Measurements from ENCODE around the gene RPTOR.
"Not testable (repeated sequence)": the region's sequence is repeated elsewhere in the genome, so short reads cannot be mapped to it uniquely, and the experiment has no call there.

The RPTOR gene

DNA sequence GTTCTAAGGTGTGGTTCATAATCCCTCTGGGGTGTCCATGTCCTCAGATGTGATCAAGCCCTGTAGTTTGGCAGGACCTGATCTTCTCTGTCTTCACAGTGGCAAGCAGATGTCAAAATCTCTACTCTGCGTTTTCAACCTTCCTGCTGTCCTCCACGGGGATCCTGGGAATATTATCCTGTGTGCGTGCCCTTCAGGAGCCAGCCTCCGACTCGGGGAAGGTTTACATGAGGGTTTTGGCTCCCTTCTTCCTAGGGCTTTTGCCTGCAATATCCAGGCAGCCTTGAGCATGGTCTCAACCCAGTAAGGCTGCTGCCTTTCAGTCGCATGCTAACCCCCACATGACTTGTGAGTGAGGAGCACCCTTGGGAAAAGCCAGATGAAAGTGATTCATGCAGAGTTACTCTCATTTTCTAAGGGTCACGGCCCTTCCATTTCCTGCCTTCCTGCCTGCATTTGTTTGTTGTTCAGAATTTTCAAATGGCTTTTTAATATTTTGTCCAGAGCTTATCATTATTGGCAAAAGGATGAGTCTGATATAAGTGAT is 244.8 kb downstream of the RPTOR start:
- no peak for ATAC-seq (replicated peaks; ENCODE audit: extremely low read depth, poor library complexity, severe bottlenecking)
- H3K4me1 Mint-ChIP-seq: peaks cover 63% of the 10 kb centered on the region
- H3K4me3 Mint-ChIP-seq: peak overlapping the region; percentile 75
- peak overlapping the region; percentile 91 for H3K27ac Mint-ChIP-seq (ENCODE audit: low read depth)
- H3K9me3 Mint-ChIP-seq: peaks cover 6% of the 10 kb centered on the region
- no peak for DNase-seq (ENCODE audit: low spot score in 2 of 2)
- no peaks in the 10 kb centered on the region for H3K27me3 Mint-ChIP-seq
- H3K36me3 Mint-ChIP-seq (ENCODE audit: insufficient read depth): peaks cover 13% of the 10 kb centered on the region

DNA sequence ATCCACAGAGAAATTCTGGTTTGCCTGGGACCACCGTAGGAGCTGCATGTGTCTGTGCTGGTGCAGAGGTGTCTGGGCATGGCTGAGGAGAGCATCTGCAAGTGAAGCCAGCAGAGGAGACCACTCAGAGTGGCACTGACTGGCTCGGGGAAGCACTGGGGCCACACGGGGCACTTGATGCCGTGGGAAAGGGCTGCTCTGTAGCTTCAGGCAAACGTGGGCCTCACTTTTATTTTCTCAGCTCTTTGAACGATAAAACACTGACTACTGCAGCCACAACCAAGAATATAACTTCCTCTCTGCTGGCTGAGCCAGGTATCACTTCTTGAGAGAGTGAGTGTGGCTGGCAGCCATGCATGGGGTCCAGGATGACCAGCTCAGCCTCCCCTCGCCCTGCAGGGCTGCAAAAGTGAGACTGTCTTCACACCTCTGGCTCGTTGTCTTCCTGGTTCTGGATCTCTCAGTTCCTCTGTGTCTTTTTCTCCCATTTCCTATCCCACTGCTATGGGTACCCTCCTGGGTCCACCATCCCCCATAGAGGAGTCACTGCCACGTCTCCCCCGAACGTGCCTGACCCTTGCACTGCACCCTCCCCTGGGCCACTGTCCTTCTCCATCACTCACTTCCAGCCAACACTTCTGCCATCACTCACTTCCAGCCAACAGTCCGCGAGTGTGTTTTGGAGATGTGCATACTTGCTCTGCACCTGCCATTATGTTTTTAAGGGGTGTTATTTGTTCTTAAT is 245.6 kb downstream of the RPTOR start:
- H3K27ac Mint-ChIP-seq (ENCODE audit: low read depth): peak overlapping the region; percentile 91
- H3K36me3 Mint-ChIP-seq (ENCODE audit: insufficient read depth): peaks cover 19% of the 10 kb centered on the region
- peaks cover 6% of the 10 kb centered on the region for H3K9me3 Mint-ChIP-seq
- ATAC-seq (replicated peaks; ENCODE audit: extremely low read depth, poor library complexity, severe bottlenecking): peak; percentile 71
- H3K27me3 Mint-ChIP-seq: no peaks in the 10 kb centered on the region
- peaks cover 63% of the 10 kb centered on the region for H3K4me1 Mint-ChIP-seq
- peak overlapping the region; percentile 75 for H3K4me3 Mint-ChIP-seq
- DNase-seq (ENCODE audit: low spot score in 2 of 2): no peak

DNA sequence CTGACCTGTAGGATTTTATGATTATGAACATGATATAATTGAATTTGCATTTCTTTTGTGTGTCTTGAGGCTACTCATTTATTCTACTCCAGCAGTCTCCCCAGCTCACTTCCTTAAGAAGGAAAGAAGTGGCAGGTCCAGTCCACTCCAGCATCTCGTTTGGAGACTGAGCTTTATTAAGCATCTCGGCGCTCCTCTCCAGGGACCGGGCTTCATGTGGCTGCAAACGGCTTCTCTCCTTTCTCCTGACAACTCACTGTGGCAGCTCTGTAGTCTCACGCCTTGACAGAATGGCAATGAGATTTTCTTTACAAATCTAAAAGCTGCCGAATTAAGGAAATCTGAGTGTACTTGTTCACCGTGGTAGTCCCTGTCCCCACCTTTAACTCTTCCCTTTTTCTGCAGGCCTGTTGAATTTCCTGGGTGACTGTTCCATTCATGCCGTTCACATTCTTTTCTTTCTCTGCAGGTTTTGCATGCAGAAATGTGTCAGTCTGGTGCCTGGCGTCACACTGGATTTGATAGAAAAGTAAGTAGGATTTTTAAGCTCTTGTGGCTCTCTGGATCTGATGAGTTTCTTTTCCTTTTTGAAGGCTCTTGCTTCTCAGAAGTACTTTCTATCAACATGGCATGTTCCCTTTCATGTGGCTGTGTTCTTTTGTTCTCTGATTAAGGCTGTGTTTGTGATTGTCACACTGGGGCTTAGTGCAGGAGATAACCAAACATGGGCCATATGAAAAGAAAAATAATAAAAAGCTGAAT is 246.5 kb downstream of the RPTOR start:
- peaks cover 63% of the 10 kb centered on the region for H3K4me1 Mint-ChIP-seq
- H3K36me3 Mint-ChIP-seq (ENCODE audit: insufficient read depth): peaks cover 22% of the 10 kb centered on the region
- H3K9me3 Mint-ChIP-seq: peaks cover 6% of the 10 kb centered on the region
- ATAC-seq (replicated peaks; ENCODE audit: extremely low read depth, poor library complexity, severe bottlenecking): no peak
- no peaks in the 10 kb centered on the region for H3K27me3 Mint-ChIP-seq
- peak overlapping the region; percentile 75 for H3K4me3 Mint-ChIP-seq
- no peak for DNase-seq (ENCODE audit: low spot score in 2 of 2)
- H3K27ac Mint-ChIP-seq (ENCODE audit: low read depth): peak overlapping the region; percentile 91

DNA sequence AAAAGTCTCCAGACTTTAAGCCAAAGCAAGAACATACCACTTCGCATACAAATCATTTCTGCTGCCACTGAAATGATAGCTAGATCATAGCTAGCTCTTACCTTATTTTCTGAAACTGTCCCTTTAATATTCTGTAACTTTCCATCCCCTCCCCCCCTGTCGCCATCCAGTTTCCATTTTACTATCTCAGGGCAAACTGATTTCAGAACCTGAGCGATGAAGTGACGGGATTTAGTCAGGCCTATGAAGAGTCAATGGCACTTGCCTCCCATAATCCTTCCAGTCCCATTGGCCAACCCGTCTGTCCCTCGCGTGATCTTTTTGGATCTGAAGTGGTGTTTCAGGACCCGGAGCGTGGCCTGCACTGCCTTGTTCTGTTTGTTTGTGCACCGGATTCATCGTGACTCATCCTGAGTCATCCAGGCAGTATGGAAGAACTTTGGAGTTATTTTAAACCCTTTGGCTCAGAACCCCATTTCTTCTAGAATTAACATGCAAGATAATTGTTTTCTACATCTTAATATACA is 247.2 kb downstream of the RPTOR start:
- Mint-ChIP-seq H3K27me3 (no peaks in the 10 kb centered on the region), H3K36me3 (ENCODE audit: insufficient read depth) (peaks cover 22% of the 10 kb centered on the region), H3K4me1 (peaks cover 61% of the 10 kb centered on the region), H3K9me3 (peaks cover 6% of the 10 kb centered on the region), H3K27ac (ENCODE audit: low read depth) (peak overlapping the region; percentile 91), H3K4me3 (peak overlapping the region; percentile 75)
- no peak for DNase-seq (ENCODE audit: low spot score in 2 of 2)
- ATAC-seq (replicated peaks; ENCODE audit: extremely low read depth, poor library complexity, severe bottlenecking): no peak

GRCh38 chr17:80792373-80792781 is 247.7 kb downstream of the RPTOR start:
- Mint-ChIP-seq H3K36me3 (ENCODE audit: insufficient read depth) (peaks cover 22% of the 10 kb centered on the region), H3K27me3 (no peaks in the 10 kb centered on the region), H3K9me3 (peaks cover 6% of the 10 kb centered on the region), H3K4me1 (peaks cover 56% of the 10 kb centered on the region), H3K4me3 (peak overlapping the region; percentile 75), H3K27ac (ENCODE audit: low read depth) (peak overlapping the region; percentile 91)
- DNase-seq (ENCODE audit: low spot score in 2 of 2) (no peak), ATAC-seq (replicated peaks; ENCODE audit: extremely low read depth, poor library complexity, severe bottlenecking) (no peak)

DNA sequence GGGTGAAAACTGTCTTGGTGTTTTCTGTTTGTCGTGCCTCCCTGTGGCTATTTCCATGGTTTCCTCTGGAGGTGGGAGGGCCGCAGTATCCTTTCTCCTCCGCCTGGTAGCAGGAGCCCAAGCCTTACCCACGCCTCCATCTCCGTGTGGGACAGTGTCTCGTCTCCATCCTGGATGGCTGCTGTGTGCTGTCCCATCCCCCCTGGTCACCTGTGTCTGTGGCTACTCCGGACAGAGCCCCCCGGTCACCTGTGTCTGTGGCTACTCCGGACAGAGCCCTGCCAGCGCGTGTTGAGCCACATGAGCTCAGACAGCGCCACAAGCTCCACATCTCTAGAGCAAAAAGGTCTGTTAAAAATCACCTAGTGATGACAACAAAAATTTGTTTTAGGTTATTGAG is 248.8 kb downstream of the RPTOR start:
- Mint-ChIP-seq H3K4me3 (peak overlapping the region; percentile 29), H3K27me3 (no peaks in the 10 kb centered on the region), H3K27ac (ENCODE audit: low read depth) (peak overlapping the region; percentile 23), H3K36me3 (ENCODE audit: insufficient read depth) (peaks cover 22% of the 10 kb centered on the region), H3K4me1 (peaks cover 45% of the 10 kb centered on the region), H3K9me3 (peaks cover 3% of the 10 kb centered on the region)
- ATAC-seq (replicated peaks; ENCODE audit: extremely low read depth, poor library complexity, severe bottlenecking): no peak
- no peak for DNase-seq (ENCODE audit: low spot score in 2 of 2)

DNA sequence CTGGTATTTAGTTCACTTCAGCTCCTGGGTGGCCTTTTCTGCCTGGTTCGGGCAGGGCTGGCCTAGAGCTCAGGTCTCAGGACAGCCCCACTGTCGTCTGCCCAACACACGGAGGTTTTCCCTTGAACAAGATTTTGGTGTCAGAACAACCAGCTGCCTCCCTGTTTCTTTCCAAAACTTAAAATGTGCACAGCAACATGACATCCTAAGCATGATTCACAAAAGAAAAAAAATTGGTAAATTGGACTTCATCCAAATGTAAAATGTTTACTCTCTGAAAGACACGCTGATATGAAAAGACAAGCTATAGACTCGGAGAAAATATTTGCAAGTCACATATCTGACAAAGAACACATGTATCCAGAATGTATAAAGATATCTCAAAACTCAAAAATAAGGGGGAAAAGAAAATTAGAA is 249.2 kb downstream of the RPTOR start:
- no peaks in the 10 kb centered on the region for H3K9me3 Mint-ChIP-seq
- H3K36me3 Mint-ChIP-seq (ENCODE audit: insufficient read depth): peaks cover 22% of the 10 kb centered on the region
- no peaks in the 10 kb centered on the region for H3K27me3 Mint-ChIP-seq
- H3K4me3 Mint-ChIP-seq: no peak overlapping the region
- DNase-seq (ENCODE audit: low spot score in 2 of 2): no peak
- H3K4me1 Mint-ChIP-seq: peaks cover 41% of the 10 kb centered on the region
- H3K27ac Mint-ChIP-seq (ENCODE audit: low read depth): peak overlapping the region; percentile 23
- no peak for ATAC-seq (replicated peaks; ENCODE audit: extremely low read depth, poor library complexity, severe bottlenecking)

DNA sequence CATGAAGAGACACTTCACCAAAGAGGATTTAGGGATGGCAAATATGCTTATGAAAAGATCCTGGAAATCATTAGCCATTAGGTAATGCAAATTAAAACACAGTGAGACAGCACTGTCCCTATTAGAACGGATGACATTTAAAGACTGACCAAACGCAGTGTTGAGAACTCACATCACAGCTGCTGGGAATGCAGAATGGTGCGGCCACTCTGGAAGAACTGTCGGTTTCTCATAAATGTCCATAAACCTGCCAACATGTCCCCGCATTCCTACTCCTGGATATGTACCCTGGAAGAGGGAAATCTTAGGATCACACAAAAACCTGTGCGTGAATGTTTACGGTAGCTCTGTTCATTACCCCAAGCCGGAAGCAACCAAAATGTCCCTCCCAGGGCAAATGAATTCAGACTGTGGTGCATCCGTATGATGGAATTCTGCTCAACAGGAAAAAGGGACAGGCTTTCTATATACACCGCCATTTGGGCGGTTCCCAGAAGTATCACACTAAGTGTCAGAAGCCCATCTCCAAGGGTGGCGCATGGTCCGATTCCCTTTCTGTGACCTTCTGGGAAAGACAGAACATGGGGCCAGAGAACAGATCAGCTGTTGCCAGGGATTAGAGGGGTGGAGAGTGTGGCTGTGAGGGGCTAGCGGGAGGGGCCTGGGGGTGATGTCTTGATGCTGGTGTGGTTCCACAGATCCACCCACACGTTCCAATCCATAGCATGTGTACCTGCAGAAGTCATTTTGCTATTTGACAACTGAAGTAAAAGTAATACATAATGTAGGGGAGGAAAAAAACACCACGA is 249.8 kb downstream of the RPTOR start:
- Mint-ChIP-seq H3K27me3 (no peaks in the 10 kb centered on the region), H3K9me3 (no peaks in the 10 kb centered on the region), H3K36me3 (ENCODE audit: insufficient read depth) (peaks cover 22% of the 10 kb centered on the region), H3K27ac (ENCODE audit: low read depth) (peak overlapping the region; percentile 23), H3K4me3 (no peak overlapping the region), H3K4me1 (peaks cover 35% of the 10 kb centered on the region)
- DNase-seq (ENCODE audit: low spot score in 2 of 2) (no peak), ATAC-seq (replicated peaks; ENCODE audit: extremely low read depth, poor library complexity, severe bottlenecking) (no peak)

DNA sequence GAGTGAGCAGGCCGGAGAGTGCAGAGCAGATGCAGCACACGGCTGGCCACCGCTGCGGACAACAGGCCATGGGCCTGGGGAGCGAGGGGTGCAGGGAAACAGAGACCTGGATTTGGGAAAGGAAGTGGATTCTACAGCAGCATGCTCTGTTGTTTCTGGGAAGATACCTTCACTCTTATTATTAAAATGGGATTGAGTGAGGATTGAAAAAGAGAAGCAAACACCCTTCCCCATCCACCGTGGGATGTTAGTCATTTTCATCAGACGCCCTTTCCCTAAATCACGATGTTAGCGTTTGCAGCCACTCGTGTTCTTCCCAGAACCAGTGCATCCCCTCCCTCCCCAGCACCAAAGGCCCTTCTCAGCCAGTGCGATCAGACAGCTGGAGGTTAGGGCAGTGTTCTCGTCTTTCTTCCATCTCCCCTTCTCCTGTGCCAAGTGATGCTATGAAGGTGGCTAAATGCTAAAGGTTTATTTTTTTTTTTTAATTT is 250.5 kb downstream of the RPTOR start:
- H3K9me3 Mint-ChIP-seq: no peaks in the 10 kb centered on the region
- no peak overlapping the region for H3K4me3 Mint-ChIP-seq
- H3K4me1 Mint-ChIP-seq: peaks cover 28% of the 10 kb centered on the region
- peaks cover 22% of the 10 kb centered on the region for H3K36me3 Mint-ChIP-seq (ENCODE audit: insufficient read depth)
- H3K27me3 Mint-ChIP-seq: no peaks in the 10 kb centered on the region
- ATAC-seq (replicated peaks; ENCODE audit: extremely low read depth, poor library complexity, severe bottlenecking) (no peak), DNase-seq (ENCODE audit: low spot score in 2 of 2) (no peak)
- no peak overlapping the region for H3K27ac Mint-ChIP-seq (ENCODE audit: low read depth)

DNA sequence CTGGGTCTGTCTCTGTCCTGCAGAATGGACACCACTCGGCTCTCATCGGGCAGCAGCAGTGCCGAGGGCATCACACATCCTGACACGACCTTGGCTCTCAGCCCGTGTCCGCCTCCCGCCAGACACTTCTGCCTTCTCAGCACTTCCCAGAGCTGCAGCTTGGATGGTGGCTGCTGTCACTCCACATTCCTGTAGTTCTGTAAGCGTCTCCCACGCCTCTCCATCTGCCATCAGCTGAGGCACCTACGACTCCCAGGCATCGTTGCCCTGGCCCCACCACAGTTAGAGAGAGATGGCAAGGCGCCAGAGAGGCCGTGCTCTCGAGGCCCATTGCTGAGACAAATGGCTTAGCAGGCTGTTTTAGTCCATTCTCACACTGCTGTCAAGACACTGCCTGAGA is 251.1 kb downstream of the RPTOR start:
- Mint-ChIP-seq H3K27ac (ENCODE audit: low read depth) (no peak overlapping the region), H3K36me3 (ENCODE audit: insufficient read depth) (peaks cover 17% of the 10 kb centered on the region), H3K9me3 (no peaks in the 10 kb centered on the region), H3K27me3 (no peaks in the 10 kb centered on the region), H3K4me1 (peaks cover 22% of the 10 kb centered on the region), H3K4me3 (no peak overlapping the region)
- ATAC-seq (replicated peaks; ENCODE audit: extremely low read depth, poor library complexity, severe bottlenecking): no peak
- DNase-seq (ENCODE audit: low spot score in 2 of 2): no peak

DNA sequence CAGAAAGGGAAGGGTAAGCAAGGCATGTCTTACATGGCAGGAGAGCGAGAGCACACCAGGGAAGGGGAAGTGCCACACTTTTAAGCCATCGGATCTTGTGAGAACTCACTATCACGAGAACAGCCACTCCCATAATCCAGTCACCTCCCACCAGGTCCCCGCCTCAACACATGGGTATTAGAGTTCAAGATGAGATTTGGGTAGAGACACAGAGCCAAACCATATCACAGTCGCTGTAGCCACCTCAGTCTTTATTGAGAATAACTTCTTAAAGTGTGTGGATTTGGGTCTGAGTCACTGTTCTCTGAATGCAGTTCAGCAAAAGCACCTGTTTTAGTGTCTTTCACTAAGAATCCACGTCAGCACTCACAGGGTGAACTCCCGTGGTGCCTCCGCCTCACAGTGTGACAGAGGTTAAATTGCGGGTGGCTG is 251.8 kb downstream of the RPTOR start:
- no peak overlapping the region for H3K4me3 Mint-ChIP-seq
- H3K4me1 Mint-ChIP-seq: peaks cover 15% of the 10 kb centered on the region
- H3K36me3 Mint-ChIP-seq (ENCODE audit: insufficient read depth): peaks cover 14% of the 10 kb centered on the region
- H3K27me3 Mint-ChIP-seq: no peaks in the 10 kb centered on the region
- H3K9me3 Mint-ChIP-seq: no peaks in the 10 kb centered on the region
- no peak for ATAC-seq (replicated peaks; ENCODE audit: extremely low read depth, poor library complexity, severe bottlenecking)
- H3K27ac Mint-ChIP-seq (ENCODE audit: low read depth): no peak overlapping the region
- DNase-seq (ENCODE audit: low spot score in 2 of 2): no peak

- not testable (repeated sequence) for DNase-seq (ENCODE audit: low spot score in 2 of 2); H3K9me3 Mint-ChIP-seq; H3K4me1 Mint-ChIP-seq; H3K27me3 Mint-ChIP-seq; H3K4me3 Mint-ChIP-seq; ATAC-seq (replicated peaks; ENCODE audit: extremely low read depth, poor library complexity, severe bottlenecking); H3K27ac Mint-ChIP-seq (ENCODE audit: low read depth)
- H3K36me3 Mint-ChIP-seq (ENCODE audit: insufficient read depth): peaks cover 15% of the 10 kb centered on the region
Measured at GRCh38 chr17:80797222-80797621, 252.6 kb downstream of the RPTOR start.

Data from central memory CD8-positive, alpha-beta T cell (primary cell).